ENCODE data around the gene CALN1. TPM values are rescaled to one million over a fixed set of nuclear protein-coding genes. Genes with fewer than 3 reads are reported as not detected.

The CALN1 gene
- total and polyA plus RNA-seq, 12 donors, result not detected

- Histone ChIP-seq H3K4me3 (no peak overlapping the region), H3K9me3 (no peaks in the 10 kb centered on the region), H3K4me1 (no peaks in the 10 kb centered on the region), H3K36me3 (no peaks in the 10 kb centered on the region), H3K27ac (no peak overlapping the region), H3K27me3 (peaks cover 0 to 13% (median 0%) of the 10 kb centered on the region in 7 donors)
- ATAC-seq (no peak), DNase-seq (no peak)
- 64 to 70% methylated on average over 5 of the region's 5 CpGs for WGBS, 2 donors
- TF ChIP-seq CTCF (IDR thresholded peaks at IDR 0.05), result no peak
- intact Hi-C loops (cut with DNase I), result no loop called here
Measured at GRCh38 chr7:72235351-72235750, 176.8 kb downstream of the CALN1 start.

- 55 to 61% methylated on average over 3 of the region's 3 CpGs for WGBS, 2 donors
- no peaks in the 10 kb centered on the region for H3K4me1 ChIP-seq
- ATAC-seq, result no peak
Measured at GRCh38 chr7:72234086-72234485, 178.1 kb downstream of the CALN1 start.

GRCh38 chr7:72230281-72230680 lies 181.9 kb downstream of the CALN1 start:
- Histone ChIP-seq H3K27me3 (peaks cover 0 to 3% (median 0%) of the 10 kb centered on the region in 7 donors), H3K4me3 (no peak overlapping the region), H3K4me1 (no peaks in the 10 kb centered on the region), H3K27ac (no peak overlapping the region), H3K36me3 (no peaks in the 10 kb centered on the region), H3K9me3 (no peaks in the 10 kb centered on the region)
- WGBS, 2 donors, result 69 to 80% methylated on average over 4 of the region's 4 CpGs
- TF ChIP-seq CTCF (IDR thresholded peaks at IDR 0.05), result no peak
- intact Hi-C loops (cut with DNase I), result no loop called here
- ATAC-seq, result no peak
- no peak for DNase-seq

More at GRCh38 chr7:72234086-72234485, 178.1 kb downstream of the CALN1 start:
- peaks cover 0 to 13% (median 0%) of the 10 kb centered on the region in 7 donors for H3K27me3 ChIP-seq
- H3K36me3 ChIP-seq, result no peaks in the 10 kb centered on the region
- TF ChIP-seq CTCF (IDR thresholded peaks at IDR 0.05), result no peak
- no peak overlapping the region for H3K4me3 ChIP-seq
- intact Hi-C loops (cut with DNase I), result no loop called here
- no peaks in the 10 kb centered on the region for H3K9me3 ChIP-seq
- DNase-seq, result no peak
- no peak overlapping the region for H3K27ac ChIP-seq

GRCh38 chr7:72223351-72223750 lies 188.8 kb downstream of the CALN1 start:
- H3K4me1 ChIP-seq, result no peaks in the 10 kb centered on the region
- H3K27me3 ChIP-seq, result peaks cover 0 to 3% (median 0%) of the 10 kb centered on the region in 7 donors
- H3K36me3 ChIP-seq, result no peaks in the 10 kb centered on the region
- WGBS, 2 donors, result 76 to 83% methylated on average over 2 of the region's 2 CpGs
- no peak for TF ChIP-seq CTCF (IDR thresholded peaks at IDR 0.05)
- H3K9me3 ChIP-seq, result peaks cover 0 to 14% (median 0%) of the 10 kb centered on the region in 11 donors
- no peak overlapping the region for H3K4me3 ChIP-seq
- no peak overlapping the region for H3K27ac ChIP-seq
- intact Hi-C loops (cut with DNase I), result no loop called here
- ATAC-seq, result no peak
- DNase-seq, result no peak

All from heart right ventricle (tissue), 16 donors.